RWPE1 (cell line): ENCODE results near the gene CAGE1.

Experiments
- CTCF ChIA-PET: fragments of 350-600 bp; sonication (Branson Sonifier 250); formaldehyde crosslinking; extraction: SDS; loops from one replicate; lab custom pipeline; 2021; lab: Yijun Ruan, JAX
- POLR2A ChIA-PET: fragments of 400-600 bp; formaldehyde crosslinking; extraction: SDS; loops from one replicate; lab custom pipeline; 2020; ENCODE audit warnings: antibody characterized with exemption; ENCODE audit not compliant: low non-redundant PET; lab: Yijun Ruan, JAX
- DNase-seq: peaks from one replicate; pipeline ENCODE4 v3.0.0; 2012; ENCODE audit warnings: low spot score
- H3K27ac ChIP-seq: fragments of 450-650 bp; 2 replicates; pipeline ENCODE4 v1.5.1; 2017
- TF ChIP-seq, protein P1 (sequence below): fragments of 450-650 bp; conservative IDR thresholded peaks from 2 replicates; pipeline ENCODE4 v1.5.1; 2017; ENCODE audit warnings: low read depth, mild to moderate bottlenecking

CAGE1 gene

DNA sequence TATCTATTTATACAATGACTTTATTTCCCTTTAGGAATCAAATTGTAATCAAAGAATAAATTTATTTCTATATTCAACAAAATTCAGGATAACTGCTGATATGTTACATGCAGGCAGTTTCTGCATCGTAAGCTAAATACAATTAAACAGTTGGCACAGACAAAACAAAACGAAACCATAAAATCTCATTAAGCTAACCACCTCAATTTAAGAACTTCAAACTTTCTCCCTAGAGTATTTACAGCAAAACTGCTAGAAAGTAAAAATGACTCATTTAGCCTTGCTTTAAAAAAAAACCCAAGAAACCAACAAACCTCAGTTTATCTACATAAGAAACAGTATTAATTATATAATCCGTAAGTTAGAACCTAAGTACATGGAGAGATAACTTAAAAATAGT, 93.6 kb downstream of the CAGE1 start:
- TF ChIP-seq, protein P1, sequence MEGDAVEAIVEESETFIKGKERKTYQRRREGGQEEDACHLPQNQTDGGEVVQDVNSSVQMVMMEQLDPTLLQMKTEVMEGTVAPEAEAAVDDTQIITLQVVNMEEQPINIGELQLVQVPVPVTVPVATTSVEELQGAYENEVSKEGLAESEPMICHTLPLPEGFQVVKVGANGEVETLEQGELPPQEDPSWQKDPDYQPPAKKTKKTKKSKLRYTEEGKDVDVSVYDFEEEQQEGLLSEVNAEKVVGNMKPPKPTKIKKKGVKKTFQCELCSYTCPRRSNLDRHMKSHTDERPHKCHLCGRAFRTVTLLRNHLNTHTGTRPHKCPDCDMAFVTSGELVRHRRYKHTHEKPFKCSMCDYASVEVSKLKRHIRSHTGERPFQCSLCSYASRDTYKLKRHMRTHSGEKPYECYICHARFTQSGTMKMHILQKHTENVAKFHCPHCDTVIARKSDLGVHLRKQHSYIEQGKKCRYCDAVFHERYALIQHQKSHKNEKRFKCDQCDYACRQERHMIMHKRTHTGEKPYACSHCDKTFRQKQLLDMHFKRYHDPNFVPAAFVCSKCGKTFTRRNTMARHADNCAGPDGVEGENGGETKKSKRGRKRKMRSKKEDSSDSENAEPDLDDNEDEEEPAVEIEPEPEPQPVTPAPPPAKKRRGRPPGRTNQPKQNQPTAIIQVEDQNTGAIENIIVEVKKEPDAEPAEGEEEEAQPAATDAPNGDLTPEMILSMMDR = no peak
- DNase-seq = no peak
- H3K27ac ChIP-seq = no peak overlapping the region
- POLR2A ChIA-PET = no interaction called here
- CTCF ChIA-PET = interaction anchor here (0.8 kb wide), 1 partner anchor 32 kb away, joined by 7 read pairs; no protein-coding TSS in a partner anchor

DNA sequence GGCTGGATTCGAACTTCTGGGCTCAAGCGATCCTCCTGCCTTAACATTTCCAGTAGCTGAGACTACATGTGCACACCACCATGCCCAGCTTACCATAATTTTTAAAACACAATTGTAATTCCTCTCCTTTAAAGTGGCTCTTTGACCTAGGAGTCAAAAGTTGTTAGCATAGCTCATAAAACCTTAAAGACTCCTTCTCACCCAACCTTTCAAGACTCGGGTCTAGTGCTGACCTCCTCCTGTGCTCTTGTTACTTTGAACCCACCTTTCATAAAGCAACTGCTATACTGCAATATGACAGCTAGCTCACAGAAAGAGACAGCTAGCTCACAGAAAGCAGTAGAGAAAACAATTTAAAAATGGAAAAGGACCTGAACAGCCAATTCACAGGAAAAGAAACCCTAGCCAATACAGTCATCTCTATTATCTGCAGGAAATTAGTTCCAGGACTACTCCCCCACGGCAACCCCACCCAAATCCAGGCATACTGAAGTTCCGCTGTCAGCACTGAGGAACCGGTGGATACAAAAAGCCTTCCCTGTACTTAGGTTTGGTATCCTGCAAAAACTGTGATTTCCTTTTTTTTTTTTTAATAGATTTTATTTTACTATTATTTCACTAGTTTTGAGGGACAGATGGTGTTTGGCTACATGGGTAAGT, 96.8 kb downstream of the CAGE1 start:
- ChIA-PET POLR2A (no interaction called here), CTCF (interaction anchor here (0.6 to 1.3 kb wide), 3 partner anchors 17 to 325 kb away, joined by 3 to 7 read pairs (median 5); no protein-coding TSS in a partner anchor)
- TF ChIP-seq, protein P1 = no peak

DNA sequence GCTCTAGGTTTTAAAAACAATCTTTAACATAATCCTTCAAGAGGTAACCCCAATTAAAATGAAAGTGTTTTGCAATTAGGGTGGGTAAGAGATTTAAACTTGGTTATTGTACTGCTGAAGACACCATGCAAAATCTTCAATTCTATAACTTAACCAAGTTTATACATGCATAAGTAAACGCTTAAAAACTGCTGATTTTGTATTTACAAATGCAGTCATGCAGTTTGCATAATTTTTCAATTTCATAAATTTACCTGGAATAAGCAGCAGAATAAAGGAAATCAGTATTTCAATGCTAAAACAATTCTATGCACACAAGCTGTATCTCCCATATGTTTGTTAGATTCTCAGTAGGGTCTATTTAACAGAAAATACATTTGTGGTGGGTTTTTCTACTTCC, 99.5 kb downstream of the CAGE1 start:
- no peak overlapping the region for H3K27ac ChIP-seq
- TF ChIP-seq, protein P1 = no peak
- CTCF ChIA-PET = no interaction called here
- POLR2A ChIA-PET = no interaction called here
- DNase-seq = no peak

More for the DNA sequence above, 96.8 kb downstream of the CAGE1 start:
- H3K27ac ChIP-seq = no peak overlapping the region
- DNase-seq = no peak

DNA sequence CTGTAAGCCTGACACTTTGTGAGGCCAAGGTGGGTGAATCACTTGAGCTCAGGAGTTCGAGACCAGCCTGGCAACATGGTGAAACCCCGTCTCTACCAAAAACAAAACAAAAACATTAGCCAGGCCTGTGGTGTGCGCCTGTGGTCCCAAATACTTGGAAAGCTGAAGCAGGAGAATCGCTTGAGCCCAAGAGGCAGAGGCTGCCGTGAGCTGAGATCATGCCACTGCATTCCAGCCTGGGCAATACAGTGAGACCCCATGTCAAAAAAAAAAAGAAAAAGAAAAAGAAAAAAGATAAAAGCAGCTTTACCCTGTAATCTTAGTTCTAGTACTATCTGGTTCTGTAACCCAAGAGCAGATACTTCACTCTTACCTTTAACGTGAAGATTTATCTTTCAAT, 104.1 kb downstream of the CAGE1 start:
- DNase-seq = no peak
- TF ChIP-seq, protein P1 = no peak
- H3K27ac ChIP-seq = no peak overlapping the region
- POLR2A ChIA-PET = interaction anchor here (0.6 kb wide), 1 partner anchor 812 kb away, joined by 3 read pairs; no protein-coding TSS in a partner anchor
- CTCF ChIA-PET = interaction anchor here (0.5 to 2.3 kb wide), 3 partner anchors 9 to 295 kb away, joined by 4 to 15 read pairs (median 6); no protein-coding TSS in a partner anchor

DNA sequence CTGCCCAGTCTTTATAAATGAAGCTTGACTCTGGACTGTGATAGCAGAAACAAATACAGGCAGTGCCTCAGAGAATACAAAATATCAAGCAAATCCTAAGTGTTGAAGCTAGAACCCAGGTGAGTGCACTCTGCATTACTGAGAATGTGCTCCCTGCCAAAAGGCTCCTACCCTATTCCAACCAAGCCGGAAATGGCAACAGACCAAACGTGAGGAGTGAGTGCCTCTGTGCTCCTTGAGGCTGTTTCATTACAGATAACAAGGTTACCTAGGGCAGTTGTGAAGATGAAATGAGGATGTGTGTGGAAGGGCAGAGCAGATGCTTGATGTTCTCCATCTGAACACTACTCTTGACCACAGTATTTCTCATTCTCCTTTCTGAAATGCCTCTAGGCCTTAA, 105.9 kb downstream of the CAGE1 start:
- POLR2A ChIA-PET = no interaction called here

More for the DNA sequence above, 105.9 kb downstream of the CAGE1 start:
- H3K27ac ChIP-seq = no peak overlapping the region
- CTCF ChIA-PET = interaction anchor here (0.6 kb wide), 1 partner anchor 14 kb away, joined by 5 read pairs; no protein-coding TSS in a partner anchor
- TF ChIP-seq, protein P1 = no peak
- no peak for DNase-seq
